Neural progenitor cell (in vitro differentiated cells): ENCODE data around the gene PAK1. TPM values are rescaled to one million over a fixed set of nuclear protein-coding genes. Genes with fewer than 3 reads are reported as not detected.

Experiments
- DNase-seq: peaks from one replicate; pipeline ENCODE4 v3.0.0-alpha.2; 2016; ENCODE audit warnings: low spot score
- H2AFZ ChIP-seq: fragments of 200-600 bp; sonication (generic); replicated peaks from 2 replicates; pipeline ENCODE4 v1.6.1; 2016; ENCODE audit warnings: antibody characterized with exemption
- H3F3A ChIP-seq: fragments of 200-600 bp; sonication (generic); 2 replicates; pipeline ENCODE4 v1.6.1; 2016; ENCODE audit warnings: antibody characterized with exemption, low read depth
- H3K27ac ChIP-seq: fragments of 200-600 bp; sonication (generic); 2 replicates; pipeline ENCODE4 v1.5.1; 2016; ENCODE audit warnings: mild to moderate bottlenecking
- H3K27me3 ChIP-seq: fragments of 200-600 bp; sonication (generic); 2 replicates; pipeline ENCODE4 v1.6.1; 2016; ENCODE audit warnings: mild to moderate bottlenecking, moderate library complexity
- H3K36me3 ChIP-seq: fragments of 200-600 bp; sonication (generic); 2 replicates; pipeline ENCODE4 v1.5.1; 2016
- H3K4me1 ChIP-seq: fragments of 200-600 bp; sonication (generic); 2 replicates; pipeline ENCODE4 v1.6.1; 2016; ENCODE audit warnings: mixed run types
- H3K4me2 ChIP-seq: fragments of 200-600 bp; sonication (generic); 2 replicates; pipeline ENCODE4 v1.6.1; 2016
- H3K4me3 ChIP-seq: fragments of 200-600 bp; sonication (generic); 2 replicates; pipeline ENCODE4 v1.5.1; 2016
- H3K79me2 ChIP-seq: fragments of 200-600 bp; sonication (generic); 2 replicates; pipeline ENCODE4 v1.6.1; 2016; ENCODE audit warnings: low read depth
- H3K9ac ChIP-seq: fragments of 200-600 bp; sonication (generic); 2 replicates; pipeline ENCODE4 v1.6.1; 2016
- H3K9me3 ChIP-seq: fragments of 200-600 bp; sonication (generic); 2 replicates; pipeline ENCODE4 v1.5.1; 2016; ENCODE audit warnings: low read depth
- H4K20me1 ChIP-seq: fragments of 200-600 bp; sonication (generic); 2 replicates; pipeline ENCODE4 v1.6.1; 2016; ENCODE audit warnings: low read depth
- H3K27ac Mint-ChIP-seq: 3 replicates; pipeline ENCODE4 v1.8.0; 2021; ENCODE audit warnings: mixed read lengths
- H3K27me3 Mint-ChIP-seq: 2 replicates; pipeline ENCODE4 v1.8.0; 2022; ENCODE audit warnings: low read depth, mild to moderate bottlenecking, inconsistent platforms, moderate library complexity, mixed read lengths; ENCODE audit not compliant: insufficient read depth
- H3K36me3 Mint-ChIP-seq: 3 replicates; pipeline ENCODE4 v1.8.0; 2021; ENCODE audit warnings: mixed read lengths
- H3K4me1 Mint-ChIP-seq: 3 replicates; pipeline ENCODE4 v1.8.0; 2021; ENCODE audit warnings: mixed read lengths
- H3K4me3 Mint-ChIP-seq: 3 replicates; pipeline ENCODE4 v1.8.0; 2021; ENCODE audit warnings: mild to moderate bottlenecking, moderate library complexity, mixed read lengths
- H3K9me3 Mint-ChIP-seq: 3 replicates; pipeline ENCODE4 v1.8.0; 2020; ENCODE audit warnings: mixed read lengths
- CTCF ChIP-seq: fragments of 200-600 bp; sonication (generic); IDR thresholded peaks from 2 replicates; pipeline ENCODE4 v1.5.1; 2017; ENCODE audit warnings: antibody characterized with exemption, mild to moderate bottlenecking
- EZH2 ChIP-seq: fragments of 200-600 bp; sonication (generic); IDR thresholded peaks from 2 replicates; pipeline ENCODE4 v1.6.1; 2017; ENCODE audit warnings: antibody characterized with exemption, mild to moderate bottlenecking, moderate library complexity
- EZH2phosphoT487 ChIP-seq: fragments of 200-600 bp; sonication (generic); IDR thresholded peaks from 2 replicates; pipeline ENCODE4 v1.6.1; 2017; ENCODE audit warnings: antibody characterized with exemption
- total RNA-seq: library from RNA; depleted of rRNA; stranded (reverse); fragments of >200 nt; gene quantifications from 2 replicates; pipeline ENCODE4 v1.2.3, GENCODE V29; 2015; ENCODE audit warnings: low replicate concordance

The PAK1 gene
- total RNA-seq, 1 donor from 2014 or later, result 52.1 TPM

DNA sequence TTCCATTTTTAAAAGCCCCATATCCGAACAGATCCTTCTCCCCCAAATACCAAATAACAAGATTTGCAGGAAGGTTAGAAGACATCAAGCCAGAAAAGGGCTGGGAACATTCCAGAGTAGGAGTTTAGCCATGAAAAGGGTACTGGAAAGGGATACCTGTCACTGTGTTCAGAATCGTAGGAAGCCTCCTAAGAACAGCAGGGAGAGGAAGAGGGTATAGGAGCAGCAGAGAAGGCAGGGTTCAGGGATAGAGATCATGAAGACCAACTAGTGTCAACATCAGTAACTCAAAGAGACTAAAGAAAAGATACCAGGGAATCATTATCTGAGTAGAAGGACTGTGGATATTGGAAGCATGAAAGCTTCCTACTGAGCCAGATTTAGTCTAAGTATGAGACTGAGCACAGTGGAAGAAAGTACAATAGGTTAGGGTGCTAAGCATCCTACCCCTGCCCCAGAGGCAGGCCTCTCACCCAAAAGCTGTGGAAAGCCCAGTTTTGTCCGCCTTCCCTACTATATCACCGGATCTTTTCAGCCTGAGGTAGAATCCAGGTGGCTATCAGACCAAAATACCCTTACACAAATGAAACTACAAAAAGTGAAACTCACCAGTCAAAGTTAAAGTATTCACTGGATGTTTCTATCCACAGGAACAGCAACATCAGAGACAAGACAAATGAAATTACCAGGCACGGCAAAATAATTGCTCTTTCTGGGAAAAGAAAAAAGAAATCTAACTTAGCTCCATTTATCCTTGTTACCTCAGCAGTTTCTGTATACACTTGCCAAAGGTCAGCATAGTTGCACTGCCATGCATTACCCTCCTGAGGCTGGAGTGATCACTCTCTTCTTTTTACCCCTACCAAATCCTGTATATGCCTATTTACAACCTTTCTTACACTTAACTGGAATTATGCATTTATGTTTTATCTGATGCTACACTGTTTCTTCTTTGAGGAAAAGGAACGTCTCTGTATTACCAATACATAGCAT, 189.1 kb downstream of the PAK1 start:
- Mint-ChIP-seq H3K4me1 (no peaks in the 10 kb centered on the region), H3K27me3 (peaks cover 4% of the 10 kb centered on the region), H3K36me3 (no peaks in the 10 kb centered on the region), H3K4me3 (no peak overlapping the region), H3K9me3 (no peaks in the 10 kb centered on the region), H3K27ac (no peak overlapping the region)
- H3K27ac ChIP-seq, result no peak overlapping the region
- H3K4me1 ChIP-seq, result no peaks in the 10 kb centered on the region
- H4K20me1 ChIP-seq, result no peaks in the 10 kb centered on the region
- no peaks in the 10 kb centered on the region for H3K79me2 ChIP-seq
- no peak overlapping the region for H3K9ac ChIP-seq
- H3K4me3 ChIP-seq, result no peak overlapping the region
- H3K4me2 ChIP-seq, result no peak overlapping the region
- H2AFZ ChIP-seq, result peak overlapping the region; percentile 36
- H3K36me3 ChIP-seq, result no peaks in the 10 kb centered on the region
- no peaks in the 10 kb centered on the region for H3K27me3 ChIP-seq
- DNase-seq, result no peak
- no peaks in the 10 kb centered on the region for H3K9me3 ChIP-seq
- TF ChIP-seq EZH2phosphoT487 (no peak), CTCF (no peak), EZH2 (no peak)
- H3F3A ChIP-seq, result no peaks in the 10 kb centered on the region

DNA sequence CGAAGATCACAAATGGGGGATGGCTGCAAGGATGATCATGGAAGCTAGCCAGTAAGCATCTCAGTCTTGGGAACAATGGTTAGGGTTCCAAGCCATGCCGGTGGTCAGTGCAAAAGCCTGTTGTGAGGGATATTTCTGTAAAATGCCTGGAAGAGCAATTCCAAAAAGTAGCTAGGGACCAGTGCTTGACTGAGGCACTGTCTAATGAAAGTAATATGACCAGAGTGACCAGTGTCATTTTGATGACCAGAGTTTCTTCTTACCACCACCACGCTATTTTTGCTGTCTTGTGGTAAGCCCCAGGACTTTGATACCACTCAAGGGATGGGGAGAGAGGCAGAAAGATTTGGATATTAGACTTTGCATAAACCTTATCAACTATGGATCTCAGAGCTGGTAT, 190.8 kb downstream of the PAK1 start:
- no peaks in the 10 kb centered on the region for H4K20me1 ChIP-seq
- no peaks in the 10 kb centered on the region for H3K4me1 Mint-ChIP-seq
- no peaks in the 10 kb centered on the region for H3K9me3 ChIP-seq
- H3K27ac Mint-ChIP-seq, result no peak overlapping the region
- H3K27ac ChIP-seq, result no peak overlapping the region
- no peak overlapping the region for H3K9ac ChIP-seq
- H3F3A ChIP-seq, result no peaks in the 10 kb centered on the region
- H2AFZ ChIP-seq, result peak overlapping the region; percentile 44
- no peaks in the 10 kb centered on the region for H3K36me3 Mint-ChIP-seq
- H3K4me3 ChIP-seq, result no peak overlapping the region
- no peak for TF ChIP-seq CTCF
- no peak for TF ChIP-seq EZH2
- TF ChIP-seq EZH2phosphoT487, result no peak
- no peak for DNase-seq
- H3K36me3 ChIP-seq, result no peaks in the 10 kb centered on the region
- H3K4me2 ChIP-seq, result no peak overlapping the region
- no peaks in the 10 kb centered on the region for H3K27me3 ChIP-seq
- H3K9me3 Mint-ChIP-seq, result no peaks in the 10 kb centered on the region
- H3K4me3 Mint-ChIP-seq, result no peak overlapping the region
- no peaks in the 10 kb centered on the region for H3K4me1 ChIP-seq
- H3K27me3 Mint-ChIP-seq, result peaks cover 4% of the 10 kb centered on the region
- H3K79me2 ChIP-seq, result no peaks in the 10 kb centered on the region

DNA sequence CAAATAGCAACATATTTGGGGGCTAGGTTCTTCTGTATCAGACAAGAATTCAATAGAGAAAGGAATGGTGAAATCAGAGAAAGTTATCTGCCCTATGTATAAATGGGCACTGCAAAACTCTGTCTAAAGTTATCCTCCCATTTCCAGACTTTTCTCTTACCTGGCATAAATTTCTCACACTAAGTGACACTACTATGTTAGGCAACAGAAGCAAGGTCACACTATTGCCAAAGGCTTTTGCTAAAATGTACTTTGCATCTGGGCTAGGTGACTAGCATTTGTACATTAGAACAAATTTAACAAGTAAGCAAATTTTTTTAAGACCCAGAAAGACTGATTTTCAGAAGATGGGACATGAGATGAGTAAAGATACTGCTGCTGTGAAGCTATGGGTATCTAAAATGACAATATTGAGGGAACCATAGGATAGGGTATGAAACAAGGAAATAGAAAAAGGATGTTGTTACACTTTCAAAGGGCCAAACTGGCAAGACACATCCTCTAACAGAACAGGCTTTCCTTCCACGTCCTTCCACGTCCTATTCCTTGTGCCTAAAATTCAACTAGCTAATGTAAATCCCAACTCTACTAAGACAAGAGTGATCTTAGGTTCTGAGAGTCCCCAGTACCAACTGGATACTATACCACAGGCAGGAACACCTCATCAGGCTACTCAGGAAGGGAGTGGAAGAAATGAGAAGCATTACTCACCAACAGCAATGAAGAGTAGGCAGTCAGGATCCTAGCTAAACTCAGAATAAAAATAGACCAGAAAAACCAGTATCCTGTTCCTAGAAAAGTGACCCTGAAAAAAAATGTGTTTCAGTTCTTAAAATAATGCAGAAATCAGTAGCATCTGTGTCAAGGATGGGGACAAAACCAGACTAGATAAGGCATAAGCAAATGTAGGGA, 195.0 kb downstream of the PAK1 start:
- Histone ChIP-seq H4K20me1 (no peaks in the 10 kb centered on the region), H3K4me1 (no peaks in the 10 kb centered on the region), H3K4me3 (no peak overlapping the region), H3K9me3 (no peaks in the 10 kb centered on the region), H3K27me3 (no peaks in the 10 kb centered on the region), H3K27ac (no peak overlapping the region), H3K4me2 (no peak overlapping the region), H3K79me2 (no peaks in the 10 kb centered on the region), H3K9ac (no peak overlapping the region), H3K36me3 (no peaks in the 10 kb centered on the region), H2AFZ (no peak overlapping the region), H3F3A (no peaks in the 10 kb centered on the region)
- Mint-ChIP-seq H3K36me3 (no peaks in the 10 kb centered on the region), H3K27ac (no peak overlapping the region), H3K4me1 (no peaks in the 10 kb centered on the region), H3K4me3 (no peak overlapping the region), H3K27me3 (no peaks in the 10 kb centered on the region), H3K9me3 (no peaks in the 10 kb centered on the region)
- no peak for TF ChIP-seq EZH2phosphoT487
- no peak for DNase-seq
